Epithelial cell of esophagus (primary cell): Measurements from ENCODE around the gene MITF.
A peak's percentile ranks its signal among the peaks of the same experiment; 100 is the strongest.

Source experiments
- DNase-seq: peaks from one replicate; pipeline ENCODE4 v3.0.0; 2010; ENCODE audit warnings: low read depth
- H3K4me3 ChIP-seq: 2 replicates; pipeline ENCODE4 v1.5.1; 2011; ENCODE audit warnings: mild to moderate bottlenecking, low read length, control low read depth
- TF ChIP-seq, protein P1 (sequence below): IDR thresholded peaks from 2 replicates; pipeline ENCODE4 v1.5.1; 2011; ENCODE audit warnings: low read depth, mild to moderate bottlenecking, low read length, control low read depth, inconsistent platforms; ENCODE audit not compliant: insufficient read depth; ENCODE audit errors: missing control alignments

MITF gene

DNA sequence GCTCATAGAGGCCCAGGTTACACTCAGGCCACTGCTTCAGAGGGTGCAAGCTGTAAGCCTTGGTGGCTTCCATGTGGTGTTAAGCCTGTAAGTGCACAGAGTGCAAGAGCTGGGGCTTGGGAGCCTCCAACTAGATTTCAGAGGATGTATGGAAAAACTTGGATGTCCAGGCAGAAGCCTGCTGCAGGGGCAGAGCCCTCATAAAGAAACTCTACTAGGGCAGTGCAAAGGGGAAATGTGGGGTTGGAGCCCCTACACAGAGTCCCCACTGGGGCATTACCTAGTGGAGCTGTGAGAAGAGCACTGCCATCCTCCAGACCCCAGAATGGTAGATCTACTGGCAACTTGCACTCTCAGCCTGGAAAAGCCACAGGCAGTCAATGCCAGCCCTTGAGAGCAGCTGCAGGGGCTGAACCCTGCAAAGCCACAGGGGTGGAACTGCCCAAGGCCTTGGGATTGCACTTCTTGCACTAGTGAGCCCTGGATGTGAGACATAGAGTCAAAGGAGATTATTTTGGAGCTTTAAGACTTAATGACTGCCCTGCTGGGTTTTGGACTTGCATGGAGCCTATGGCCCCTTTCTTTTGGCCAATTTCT lies 14.0 kb downstream of the MITF start:
- no peak overlapping the region for H3K4me3 ChIP-seq
- TF ChIP-seq, protein P1, sequence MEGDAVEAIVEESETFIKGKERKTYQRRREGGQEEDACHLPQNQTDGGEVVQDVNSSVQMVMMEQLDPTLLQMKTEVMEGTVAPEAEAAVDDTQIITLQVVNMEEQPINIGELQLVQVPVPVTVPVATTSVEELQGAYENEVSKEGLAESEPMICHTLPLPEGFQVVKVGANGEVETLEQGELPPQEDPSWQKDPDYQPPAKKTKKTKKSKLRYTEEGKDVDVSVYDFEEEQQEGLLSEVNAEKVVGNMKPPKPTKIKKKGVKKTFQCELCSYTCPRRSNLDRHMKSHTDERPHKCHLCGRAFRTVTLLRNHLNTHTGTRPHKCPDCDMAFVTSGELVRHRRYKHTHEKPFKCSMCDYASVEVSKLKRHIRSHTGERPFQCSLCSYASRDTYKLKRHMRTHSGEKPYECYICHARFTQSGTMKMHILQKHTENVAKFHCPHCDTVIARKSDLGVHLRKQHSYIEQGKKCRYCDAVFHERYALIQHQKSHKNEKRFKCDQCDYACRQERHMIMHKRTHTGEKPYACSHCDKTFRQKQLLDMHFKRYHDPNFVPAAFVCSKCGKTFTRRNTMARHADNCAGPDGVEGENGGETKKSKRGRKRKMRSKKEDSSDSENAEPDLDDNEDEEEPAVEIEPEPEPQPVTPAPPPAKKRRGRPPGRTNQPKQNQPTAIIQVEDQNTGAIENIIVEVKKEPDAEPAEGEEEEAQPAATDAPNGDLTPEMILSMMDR = no peak
- no peak for DNase-seq

DNA sequence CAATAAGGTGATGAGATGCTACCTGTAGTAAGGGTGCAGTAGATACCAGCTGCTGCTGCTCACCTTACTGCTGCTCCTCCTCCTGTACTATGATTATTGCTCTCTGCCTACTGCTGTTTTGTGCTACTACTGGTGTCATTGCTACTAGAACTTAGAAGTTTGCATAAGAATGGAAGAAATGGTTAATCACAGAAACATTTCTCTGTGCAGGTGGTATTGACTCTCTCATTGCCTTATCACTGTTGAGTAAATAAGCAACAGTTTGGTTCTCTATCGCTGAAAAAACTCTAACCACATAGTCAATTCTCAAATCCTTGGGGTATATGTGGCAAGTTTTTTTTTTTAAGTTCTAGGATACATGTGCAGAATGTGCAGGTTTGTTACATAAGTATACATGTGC lies 16.5 kb downstream of the MITF start:
- TF ChIP-seq, protein P1 = no peak
- no peak for DNase-seq
- H3K4me3 ChIP-seq = no peak overlapping the region

DNA sequence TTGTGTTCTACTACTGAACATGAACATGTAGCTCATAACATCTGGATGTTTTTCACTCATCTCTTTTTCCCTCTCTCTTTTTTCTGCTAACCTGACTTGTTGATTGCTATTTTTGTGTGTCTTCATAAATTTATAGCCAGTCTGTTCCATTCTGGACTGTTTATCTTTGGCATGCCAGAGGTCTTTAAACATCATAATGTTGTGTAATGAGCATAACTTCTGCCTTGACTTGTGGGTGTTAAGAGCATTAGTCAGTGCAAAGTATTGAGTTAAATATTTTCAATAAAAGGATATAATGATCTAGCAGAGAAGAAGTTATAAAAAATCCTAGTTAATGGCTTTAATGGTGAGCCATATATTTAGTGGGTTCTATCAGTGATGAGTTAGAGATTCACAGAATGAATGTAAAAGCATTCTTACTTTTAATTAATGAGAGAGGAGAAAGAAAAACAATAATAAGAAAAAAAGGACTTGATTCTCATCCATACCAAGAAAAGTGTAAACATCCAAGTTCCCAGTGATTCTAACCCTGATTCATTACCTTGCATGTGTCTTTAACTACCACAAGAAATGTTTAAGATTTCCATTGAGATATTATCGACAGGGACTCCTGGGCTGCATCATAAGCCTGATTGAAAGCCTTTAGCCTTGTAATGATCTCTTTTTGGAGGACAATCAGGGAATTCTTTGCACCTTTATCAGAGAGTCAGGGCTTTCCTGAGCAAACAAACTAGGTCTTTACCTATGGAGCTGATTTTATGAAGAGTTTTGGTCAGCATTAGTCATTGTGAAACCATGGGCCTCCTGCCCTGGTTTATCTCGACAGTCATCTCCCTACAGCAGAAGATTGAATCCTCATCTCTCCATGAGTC lies 22.9 kb downstream of the MITF start:
- DNase-seq = peak; percentile 71
- H3K4me3 ChIP-seq = no peak overlapping the region
- TF ChIP-seq, protein P1 = no peak

DNA sequence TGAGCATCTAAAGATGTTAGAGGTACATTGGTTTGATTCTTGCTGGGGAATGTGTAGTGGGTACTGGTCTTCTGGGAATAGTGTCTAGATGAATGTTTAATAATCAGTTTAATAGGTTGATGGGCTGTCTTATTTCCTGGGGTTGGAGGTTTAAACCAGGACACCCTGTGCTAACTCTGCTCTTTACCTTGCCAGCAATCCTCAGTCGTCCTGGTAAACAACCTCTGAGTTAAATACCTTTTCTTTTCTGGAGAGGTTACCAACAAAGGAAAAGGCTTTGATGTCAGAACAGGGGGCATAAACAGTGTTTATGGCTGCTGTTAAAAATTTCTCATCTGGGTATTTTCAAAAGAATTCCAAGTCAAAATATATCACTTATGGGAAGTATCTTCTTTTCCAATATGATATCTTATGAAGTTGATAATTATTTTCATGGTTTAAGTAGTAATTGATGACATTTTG lies 23.5 kb downstream of the MITF start:
- no peak overlapping the region for H3K4me3 ChIP-seq
- TF ChIP-seq, protein P1 = no peak

DNA sequence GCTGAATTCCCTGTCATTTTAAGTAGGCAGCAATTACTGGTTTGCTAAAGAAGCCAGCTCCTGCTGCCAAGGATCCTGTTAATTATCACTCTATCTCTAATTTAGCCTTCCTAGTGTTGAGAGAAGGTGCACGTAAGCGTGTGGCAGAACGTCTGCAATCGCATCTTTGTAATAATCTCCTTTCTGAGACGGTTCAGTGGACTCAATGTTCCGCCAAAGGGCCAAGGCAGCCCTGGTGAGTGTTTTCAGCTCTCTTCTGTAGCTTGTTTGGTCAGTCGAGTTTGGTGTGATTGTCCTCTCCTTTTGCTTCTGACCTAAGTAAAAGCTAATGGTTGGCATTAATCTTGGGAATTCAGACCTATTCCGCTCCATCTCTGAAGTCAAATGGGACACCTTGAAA lies 24.2 kb downstream of the MITF start:
- no peak overlapping the region for H3K4me3 ChIP-seq
- no peak for DNase-seq
- TF ChIP-seq, protein P1 = no peak

More for the DNA sequence above, 23.5 kb downstream of the MITF start:
- no peak for DNase-seq

DNA sequence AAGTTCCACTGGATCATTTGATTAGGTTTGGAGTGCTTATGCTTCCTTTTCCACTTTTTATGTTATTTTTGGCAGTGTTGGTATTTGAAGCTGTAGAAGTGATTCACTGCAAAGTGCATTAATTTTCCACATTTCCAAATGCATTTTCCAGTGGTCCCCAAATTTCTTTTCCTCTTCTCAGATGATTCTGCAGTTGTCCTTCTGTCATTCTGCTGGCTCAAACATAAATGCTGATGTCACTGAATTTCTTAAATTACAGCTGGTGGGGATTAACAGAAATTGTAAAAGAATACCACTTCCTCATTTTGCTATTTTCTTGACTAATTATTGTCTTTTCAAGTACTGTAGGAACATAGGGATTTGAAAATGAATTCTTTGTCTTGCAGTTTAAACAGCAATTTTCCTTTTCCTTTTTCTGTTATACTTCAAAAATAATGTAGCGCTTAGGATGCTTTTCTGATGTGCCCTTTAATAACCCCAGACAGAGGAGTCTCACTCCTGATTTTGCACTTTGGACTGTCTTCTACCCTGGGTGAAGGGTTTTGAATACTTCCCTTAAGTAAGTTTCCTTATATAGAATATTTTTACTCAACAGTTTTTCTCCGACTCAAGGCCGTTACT lies 25.0 kb downstream of the MITF start:
- H3K4me3 ChIP-seq = no peak overlapping the region
- DNase-seq = no peak
- TF ChIP-seq, protein P1 = no peak
